GM12878 (cell line): Measurements from ENCODE around the gene TINCR. TPM values are rescaled to one million over a fixed set of nuclear protein-coding genes. Genes with fewer than 3 reads are reported as not detected.

Experiments used
- ATAC-seq: fragments of 200-7000 bp; cut with Tn5 transposase; 3 replicates; pipeline ENCODE4 v1.9.1; 2020; ENCODE audit warnings: mild to moderate bottlenecking, moderate library complexity
- BruUV-seq: library from RNA; stranded (reverse); fragments of 400-500 nt; replicated peaks from 2 replicates; lab custom pipeline; 2021; lab: Mats Ljungman, UMichigan
- CTCF ChIA-PET: fragments of 300-600 bp; sonication (Branson Sonifier 250); formaldehyde crosslinking; extraction: SDS; loops from one replicate; lab custom pipeline; 2021; ENCODE audit warnings: inconsistent platforms; lab: Yijun Ruan, JAX
- POLR2A ChIA-PET: fragments of 350-600 bp; formaldehyde crosslinking; extraction: SDS; loops from one replicate; lab custom pipeline; 2021; ENCODE audit warnings: inconsistent platforms; lab: Charles Lee
- RAD21 ChIA-PET: fragments of 300-600 bp; sonication (Branson Sonifier 250); formaldehyde crosslinking; loops from one replicate; lab custom pipeline; 2023; ENCODE audit warnings: antibody characterized with exemption; ENCODE audit not compliant: unreplicated experiment; lab: Charles Lee
- SMC1A ChIA-PET: fragments of 300-600 bp; sonication (Branson Sonifier 250); formaldehyde crosslinking; loops from one replicate; lab custom pipeline; 2023; ENCODE audit not compliant: unreplicated experiment, uncharacterized antibody; lab: Charles Lee
- DNase-seq: peaks from one replicate; pipeline ENCODE4 v3.0.0-alpha.2; 2011; ENCODE audit warnings: low read depth, low spot score
- FAIRE-seq: peaks from 3 replicates; lab custom pipeline; 2011; peaks lifted over from hg19 to GRCh38; lab: Jason Lieb, UNC
- H2AFZ ChIP-seq: 2 replicates; pipeline ENCODE4 v1.6.0; 2011; ENCODE audit warnings: low read depth, low read length, control low read depth; ENCODE audit not compliant: control insufficient read depth
- H3K27ac ChIP-seq: 2 replicates; pipeline ENCODE4 v1.5.1; 2011; ENCODE audit warnings: control low read depth; ENCODE audit not compliant: control insufficient read depth, insufficient read depth
- H3K27me3 ChIP-seq, 2 experiments: replicated peaks in 1 of 2; 2 replicates each; pipeline versions ENCODE4 v1.6.0 to v1.6.1; 2011; ENCODE audit warnings: low read length in 1 of 2; ENCODE audit not compliant: control insufficient read depth in 2 of 2, insufficient read depth in 2 of 2
- H3K36me3 ChIP-seq, 2 experiments: 2 replicates each; pipeline ENCODE4 v1.5.1; 2011; ENCODE audit warnings: low read length in 1 of 2; ENCODE audit not compliant: control insufficient read depth in 2 of 2, insufficient read depth in 2 of 2
- H3K4me1 ChIP-seq: 2 replicates; pipeline ENCODE4 v1.6.1; 2011; ENCODE audit warnings: mild to moderate bottlenecking, low read length, moderate library complexity, mixed read lengths; ENCODE audit not compliant: control insufficient read depth, insufficient read depth
- H3K4me2 ChIP-seq: 2 replicates; pipeline ENCODE4 v1.6.0; 2011; ENCODE audit warnings: control low read depth; ENCODE audit not compliant: control insufficient read depth, insufficient read depth
- H3K4me3 ChIP-seq: fragments of 200-600 bp; sonication (generic); 2 replicates; pipeline ENCODE4 v1.5.1; 2016
- H3K79me2 ChIP-seq: 2 replicates; pipeline ENCODE4 v1.6.0; 2011; ENCODE audit warnings: low read length; ENCODE audit not compliant: control insufficient read depth, insufficient read depth
- H3K9ac ChIP-seq: 2 replicates; pipeline ENCODE4 v1.8.0; 2011; ENCODE audit warnings: low read length, control low read depth, mixed read lengths; ENCODE audit not compliant: control insufficient read depth, insufficient read depth
- H3K9me3 ChIP-seq: replicated peaks from 3 replicates; pipeline ENCODE4 v1.5.1; 2011; ENCODE audit warnings: mild to moderate bottlenecking, low read length; ENCODE audit not compliant: control insufficient read depth, insufficient read depth
- H4K20me1 ChIP-seq: 2 replicates; pipeline ENCODE4 v1.6.0; 2011; ENCODE audit not compliant: control insufficient read depth, insufficient read depth
- ATF3 ChIP-seq: IDR thresholded peaks from 2 replicates; pipeline ENCODE4 v1.6.1; 2011; ENCODE audit warnings: low read depth, mild to moderate bottlenecking, low read length, moderate library complexity, borderline replicate concordance; ENCODE audit errors: extremely low read depth
- ATF7 ChIP-seq: fragments of 450-650 bp; IDR thresholded peaks from 2 replicates; pipeline ENCODE4 v1.6.1; 2016; ENCODE audit warnings: low read depth, mild to moderate bottlenecking
- BACH1 ChIP-seq: fragments of 450-650 bp; IDR thresholded peaks from 2 replicates; pipeline ENCODE4 v1.6.1; 2017; ENCODE audit warnings: mild to moderate bottlenecking, borderline replicate concordance
- CHD1 ChIP-seq: IDR thresholded peaks from 2 replicates; pipeline ENCODE4 v1.6.1; 2012; ENCODE audit warnings: low read depth, low read length, improper control_type of control experiment
- CHD4 ChIP-seq: fragments of 200-600 bp; sonication (generic); IDR thresholded peaks from 2 replicates; pipeline ENCODE4 v1.6.1; 2016; ENCODE audit warnings: mild to moderate bottlenecking
- FOS ChIP-seq: IDR thresholded peaks from 3 replicates; pipeline ENCODE4 v1.6.1; 2011; ENCODE audit warnings: borderline replicate concordance; ENCODE audit not compliant: insufficient read length; ENCODE audit errors: extremely low read depth
- JUNB ChIP-seq: IDR thresholded peaks from 2 replicates; pipeline ENCODE4 v1.6.1; 2016; ENCODE audit warnings: antibody characterized with exemption, mild to moderate bottlenecking
- PML ChIP-seq: IDR thresholded peaks from 2 replicates; pipeline ENCODE4 v1.6.1; 2012; ENCODE audit warnings: low read length, inconsistent platforms
- SIX5 ChIP-seq: IDR thresholded peaks from 2 replicates; pipeline ENCODE4 v1.6.1; 2011; ENCODE audit warnings: mild to moderate bottlenecking, low read depth, low read length, moderate library complexity; ENCODE audit not compliant: severe bottlenecking
- SMC3 ChIP-seq: IDR thresholded peaks from 2 replicates; pipeline ENCODE4 v1.6.1; 2011; ENCODE audit warnings: low read length, improper control_type of control experiment, borderline replicate concordance
- ZBTB11 ChIP-seq: fragments of 450-650 bp; formaldehyde crosslinking; IDR thresholded peaks from 2 replicates; pipeline ENCODE4 v1.5.0; 2022; ENCODE audit warnings: mild to moderate bottlenecking, missing genetic modification characterization
- WGBS: methylation state at CpG from one replicate; pipeline ENCODE4 v1.1.6; 2016; ENCODE audit warnings: low lambda C conversion rate; ENCODE audit not compliant: insufficient replicate concordance, insufficient coverage; ENCODE audit errors: missing lambda C conversion rate; 5-methylcytosine and 5-hydroxymethylcytosine counted together
- in situ Hi-C: fragments of 300-500 bp; cut with MboI; formaldehyde crosslinking; loops from 9 replicates; pipeline ENCODE4 v1.14.3; 2018; ENCODE audit warnings: mixed read lengths
- intact Hi-C: fragments of 100-400 bp; cut with micrococcal nuclease; formaldehyde crosslinking; loops from one replicate; pipeline ENCODE4 v1.14.2; 2022; ENCODE audit not compliant: unreplicated experiment
- polyA plus RNA-seq, 11 experiments: library from polyadenylated mRNA; depleted of rRNA in 4 of 11; unstranded in 6 of 11; stranded (reverse) in 5 of 11; fragments of >200 nt; fragmentation: Nextera tagmentation in 4 of 11; fragmentation: Illumina TruSeq in 1 of 11; extraction: Ambion mirVana in 4 of 11; extraction: Trizol in 1 of 11; gene quantifications; 1 replicate in 1 of 11; 2 replicates in 10 of 11; pipeline versions ENCODE4 v1.2.1 to v1.2.3, GENCODE V29; 2011 to 2016; ENCODE audit warnings: inconsistent platforms in 2 of 11, missing spikeins in 2 of 11, low read depth in 1 of 11
- total RNA-seq, 4 experiments: library from RNA; depleted of rRNA in 3 of 4; stranded (reverse); fragments of >200 nt in 3 of 4; fragmentation: Illumina TruSeq in 1 of 4; extraction: Trizol in 1 of 4; gene quantifications; 2 replicates each; pipeline versions ENCODE4 v1.2.1 to v1.2.3, GENCODE V29; 2013 to 2021
- TF ChIP-seq, protein P1 (sequence below): IDR thresholded peaks from 2 replicates; pipeline ENCODE4 v1.6.1; 2012; ENCODE audit warnings: mild to moderate bottlenecking, low read depth, low read length

Gene TINCR
- total and polyA plus RNA-seq, 10 of the 15 experiments (the other 5 are each of a cell fraction or from before 2014, with no cell fraction given), result 0.02 to 0.36 (median 0.06) TPM; not detected in 3

- DNase-seq, result no peak
- H3K27ac ChIP-seq, result no peak overlapping the region
- H3K9me3 ChIP-seq, result no peaks in the 10 kb centered on the region
- H3K4me3 ChIP-seq, result no peak overlapping the region
- no peak overlapping the region for H2AFZ ChIP-seq
- BruUV-seq, result no TSS peak
- TF ChIP-seq BACH1 (no peak), JUNB (no peak), CHD4 (no peak), FOS (no peak), ATF7 (no peak), SMC3 (no peak), ATF3 (no peak), ZBTB11 (CRISPR knock-in tag) (no peak), CHD1 (no peak), PML (no peak), SIX5 (no peak)
- TF ChIP-seq, protein P1, sequence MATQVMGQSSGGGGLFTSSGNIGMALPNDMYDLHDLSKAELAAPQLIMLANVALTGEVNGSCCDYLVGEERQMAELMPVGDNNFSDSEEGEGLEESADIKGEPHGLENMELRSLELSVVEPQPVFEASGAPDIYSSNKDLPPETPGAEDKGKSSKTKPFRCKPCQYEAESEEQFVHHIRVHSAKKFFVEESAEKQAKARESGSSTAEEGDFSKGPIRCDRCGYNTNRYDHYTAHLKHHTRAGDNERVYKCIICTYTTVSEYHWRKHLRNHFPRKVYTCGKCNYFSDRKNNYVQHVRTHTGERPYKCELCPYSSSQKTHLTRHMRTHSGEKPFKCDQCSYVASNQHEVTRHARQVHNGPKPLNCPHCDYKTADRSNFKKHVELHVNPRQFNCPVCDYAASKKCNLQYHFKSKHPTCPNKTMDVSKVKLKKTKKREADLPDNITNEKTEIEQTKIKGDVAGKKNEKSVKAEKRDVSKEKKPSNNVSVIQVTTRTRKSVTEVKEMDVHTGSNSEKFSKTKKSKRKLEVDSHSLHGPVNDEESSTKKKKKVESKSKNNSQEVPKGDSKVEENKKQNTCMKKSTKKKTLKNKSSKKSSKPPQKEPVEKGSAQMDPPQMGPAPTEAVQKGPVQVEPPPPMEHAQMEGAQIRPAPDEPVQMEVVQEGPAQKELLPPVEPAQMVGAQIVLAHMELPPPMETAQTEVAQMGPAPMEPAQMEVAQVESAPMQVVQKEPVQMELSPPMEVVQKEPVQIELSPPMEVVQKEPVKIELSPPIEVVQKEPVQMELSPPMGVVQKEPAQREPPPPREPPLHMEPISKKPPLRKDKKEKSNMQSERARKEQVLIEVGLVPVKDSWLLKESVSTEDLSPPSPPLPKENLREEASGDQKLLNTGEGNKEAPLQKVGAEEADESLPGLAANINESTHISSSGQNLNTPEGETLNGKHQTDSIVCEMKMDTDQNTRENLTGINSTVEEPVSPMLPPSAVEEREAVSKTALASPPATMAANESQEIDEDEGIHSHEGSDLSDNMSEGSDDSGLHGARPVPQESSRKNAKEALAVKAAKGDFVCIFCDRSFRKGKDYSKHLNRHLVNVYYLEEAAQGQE, result no peak
- peaks cover 31 to 64% of the 10 kb centered on the region in 2 experiments for H3K36me3 ChIP-seq
- FAIRE-seq, result no peak
- peaks cover 5% of the 10 kb centered on the region; the same call in 1 of the 2 replicates for H3K4me1 ChIP-seq
- H3K9ac ChIP-seq, result no peak overlapping the region
- no peak for ATAC-seq
- intact Hi-C loops, result no loop called here
- ChIA-PET POLR2A (no interaction called here), CTCF (no interaction called here), SMC1A (no interaction called here), RAD21 (no interaction called here)
- H4K20me1 ChIP-seq, result peaks cover 3% of the 10 kb centered on the region; the same call in 1 of the 2 replicates
- no peaks in the 10 kb centered on the region for H3K79me2 ChIP-seq
- in situ Hi-C loops, result no loop called here
- H3K27me3 ChIP-seq, result no peaks in the 10 kb centered on the region
- WGBS, result 99% methylated on average over 9 of the region's 9 CpGs
- H3K4me2 ChIP-seq, result no peak overlapping the region
These were observed 23.1 kb upstream of the TINCR start for GRCh38 chr19:5590865-5591154.
